DOHH2 (cell line): Measurements from ENCODE around the gene PDE2A.

Source experiments
- H3F3A ChIP-seq: fragments of 200-600 bp; sonication (generic), shearing (Covaris generic); 2 replicates; pipeline ENCODE4 v1.6.0; 2016; ENCODE audit warnings: antibody characterized with exemption, mild to moderate bottlenecking; ENCODE audit not compliant: control insufficient read depth, insufficient read depth
- H3K27ac ChIP-seq: fragments of 200-600 bp; sonication (generic); 2 replicates; pipeline ENCODE4 v1.5.1; 2014; ENCODE audit warnings: low read depth, mild to moderate bottlenecking, low read length, moderate library complexity
- H3K27me3 ChIP-seq: fragments of 200-600 bp; sonication (generic); 2 replicates; pipeline ENCODE4 v1.6.1; 2014; ENCODE audit warnings: mild to moderate bottlenecking, low read length, mixed read lengths; ENCODE audit not compliant: control insufficient read depth
- H3K36me3 ChIP-seq: fragments of 200-600 bp; sonication (generic); 2 replicates; pipeline ENCODE4 v1.6.1; 2014; ENCODE audit warnings: mild to moderate bottlenecking, low read length, moderate library complexity, mixed read lengths; ENCODE audit not compliant: control insufficient read depth
- H3K4me1 ChIP-seq: fragments of 200-600 bp; sonication (generic); 2 replicates; pipeline ENCODE4 v1.6.1; 2014; ENCODE audit warnings: mild to moderate bottlenecking, low read length, mixed read lengths; ENCODE audit not compliant: control insufficient read depth
- H3K4me2 ChIP-seq: fragments of 200-600 bp; sonication (generic); 2 replicates; pipeline ENCODE4 v1.6.0; 2014; ENCODE audit warnings: mild to moderate bottlenecking, low read length, moderate library complexity
- H3K4me3 ChIP-seq: fragments of 200-600 bp; sonication (generic); 2 replicates; pipeline ENCODE4 v1.5.1; 2014; ENCODE audit warnings: mild to moderate bottlenecking, low read length, mixed read lengths
- H3K79me2 ChIP-seq: fragments of 200-600 bp; sonication (generic); 2 replicates; pipeline ENCODE4 v1.6.1; 2014; ENCODE audit warnings: mild to moderate bottlenecking, low read length, mixed read lengths; ENCODE audit not compliant: control insufficient read depth
- H3K9me2 ChIP-seq: fragments of 200-600 bp; sonication (generic); replicated peaks from 2 replicates; pipeline ENCODE4 v1.6.1; 2014; ENCODE audit warnings: mild to moderate bottlenecking, low read length, mixed read lengths; ENCODE audit not compliant: control insufficient read depth
- H3K9me3 ChIP-seq: fragments of 200-600 bp; sonication (generic); 2 replicates; pipeline ENCODE4 v1.6.1; 2014; ENCODE audit warnings: antibody characterized with exemption, low read length, mixed read lengths; ENCODE audit not compliant: control insufficient read depth, insufficient read depth
- H4K20me1 ChIP-seq: fragments of 200-600 bp; sonication (generic); 2 replicates; pipeline ENCODE4 v1.6.0; 2014; ENCODE audit warnings: low read depth, mild to moderate bottlenecking, antibody characterized with exemption, low read length, moderate library complexity; ENCODE audit not compliant: control insufficient read depth, insufficient read depth
- EZH2phosphoT487 ChIP-seq: fragments of 200-600 bp; sonication (generic); IDR thresholded peaks from 2 replicates; pipeline ENCODE4 v1.6.1; 2017; ENCODE audit warnings: borderline replicate concordance, mild to moderate bottlenecking, antibody characterized with exemption, low read length, moderate library complexity, mixed read lengths
- TF ChIP-seq, protein P1 (sequence below): fragments of 200-600 bp; sonication (generic); IDR thresholded peaks from one replicate; pipeline ENCODE4 v1.5.1; 2014; ENCODE audit warnings: antibody characterized with exemption, mild to moderate bottlenecking, low read depth, low read length; ENCODE audit not compliant: poor library complexity, severe bottlenecking

Gene PDE2A

DNA sequence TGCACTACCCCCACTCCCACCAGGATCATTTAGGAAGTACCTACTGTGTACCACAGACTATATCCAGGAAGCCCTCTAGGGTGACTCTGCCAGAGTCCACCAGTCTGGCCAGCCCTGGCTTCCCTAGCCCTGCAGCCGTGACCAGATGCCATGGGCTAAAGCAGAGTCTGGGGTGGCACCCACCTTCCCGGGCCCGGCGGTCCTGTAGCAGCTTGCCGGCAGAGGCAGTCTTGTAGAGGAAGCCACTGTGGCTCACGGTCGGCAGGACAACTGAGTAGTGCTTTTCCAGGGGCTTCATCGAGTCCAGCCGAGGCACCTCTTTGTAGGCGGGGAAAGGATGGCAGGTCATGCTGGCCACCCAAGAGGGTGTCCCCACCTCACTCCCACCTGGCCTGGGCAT lies 27.2 kb upstream of the PDE2A start:
- H3K9me3 ChIP-seq = no peaks in the 10 kb centered on the region
- H3K36me3 ChIP-seq = peaks cover 39% of the 10 kb centered on the region
- no peaks in the 10 kb centered on the region for H3F3A ChIP-seq
- H3K79me2 ChIP-seq = no peaks in the 10 kb centered on the region
- H3K27ac ChIP-seq = no peak overlapping the region
- no peak overlapping the region for H3K4me3 ChIP-seq
- no peaks in the 10 kb centered on the region for H4K20me1 ChIP-seq
- H3K4me2 ChIP-seq = no peak overlapping the region
- no peaks in the 10 kb centered on the region for H3K4me1 ChIP-seq
- TF ChIP-seq, protein P1, sequence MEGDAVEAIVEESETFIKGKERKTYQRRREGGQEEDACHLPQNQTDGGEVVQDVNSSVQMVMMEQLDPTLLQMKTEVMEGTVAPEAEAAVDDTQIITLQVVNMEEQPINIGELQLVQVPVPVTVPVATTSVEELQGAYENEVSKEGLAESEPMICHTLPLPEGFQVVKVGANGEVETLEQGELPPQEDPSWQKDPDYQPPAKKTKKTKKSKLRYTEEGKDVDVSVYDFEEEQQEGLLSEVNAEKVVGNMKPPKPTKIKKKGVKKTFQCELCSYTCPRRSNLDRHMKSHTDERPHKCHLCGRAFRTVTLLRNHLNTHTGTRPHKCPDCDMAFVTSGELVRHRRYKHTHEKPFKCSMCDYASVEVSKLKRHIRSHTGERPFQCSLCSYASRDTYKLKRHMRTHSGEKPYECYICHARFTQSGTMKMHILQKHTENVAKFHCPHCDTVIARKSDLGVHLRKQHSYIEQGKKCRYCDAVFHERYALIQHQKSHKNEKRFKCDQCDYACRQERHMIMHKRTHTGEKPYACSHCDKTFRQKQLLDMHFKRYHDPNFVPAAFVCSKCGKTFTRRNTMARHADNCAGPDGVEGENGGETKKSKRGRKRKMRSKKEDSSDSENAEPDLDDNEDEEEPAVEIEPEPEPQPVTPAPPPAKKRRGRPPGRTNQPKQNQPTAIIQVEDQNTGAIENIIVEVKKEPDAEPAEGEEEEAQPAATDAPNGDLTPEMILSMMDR = no peak
- TF ChIP-seq EZH2phosphoT487 = no peak
- H3K27me3 ChIP-seq = no peaks in the 10 kb centered on the region
- no peaks in the 10 kb centered on the region for H3K9me2 ChIP-seq

DNA sequence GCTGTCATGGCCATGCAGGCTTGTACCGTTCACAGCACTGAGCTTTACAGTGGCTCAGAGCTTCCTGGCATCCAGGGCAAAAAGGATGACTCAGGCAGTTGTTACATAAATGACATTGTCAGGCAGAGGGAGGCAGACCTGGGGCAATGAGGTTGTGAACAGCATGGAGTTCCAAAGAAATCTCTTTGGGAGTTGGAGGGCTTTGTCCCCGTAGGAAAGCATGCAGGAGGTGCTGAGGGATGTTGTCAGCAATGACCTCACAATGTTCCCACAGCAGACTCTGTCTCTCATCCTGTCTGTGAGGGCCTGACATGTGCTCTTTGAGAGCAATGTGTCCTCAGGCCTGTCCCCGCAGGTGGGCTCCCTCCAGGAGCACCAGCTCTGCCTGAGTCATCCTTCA lies 25.9 kb upstream of the PDE2A start:
- Histone ChIP-seq H3K36me3 (peaks cover 40% of the 10 kb centered on the region), H3K79me2 (no peaks in the 10 kb centered on the region), H4K20me1 (no peaks in the 10 kb centered on the region), H3F3A (no peaks in the 10 kb centered on the region), H3K4me2 (no peak overlapping the region), H3K9me3 (no peaks in the 10 kb centered on the region), H3K4me3 (no peak overlapping the region), H3K4me1 (no peaks in the 10 kb centered on the region), H3K27me3 (no peaks in the 10 kb centered on the region), H3K27ac (no peak overlapping the region), H3K9me2 (no peaks in the 10 kb centered on the region)
- no peak for TF ChIP-seq EZH2phosphoT487
- TF ChIP-seq, protein P1 = no peak

DNA sequence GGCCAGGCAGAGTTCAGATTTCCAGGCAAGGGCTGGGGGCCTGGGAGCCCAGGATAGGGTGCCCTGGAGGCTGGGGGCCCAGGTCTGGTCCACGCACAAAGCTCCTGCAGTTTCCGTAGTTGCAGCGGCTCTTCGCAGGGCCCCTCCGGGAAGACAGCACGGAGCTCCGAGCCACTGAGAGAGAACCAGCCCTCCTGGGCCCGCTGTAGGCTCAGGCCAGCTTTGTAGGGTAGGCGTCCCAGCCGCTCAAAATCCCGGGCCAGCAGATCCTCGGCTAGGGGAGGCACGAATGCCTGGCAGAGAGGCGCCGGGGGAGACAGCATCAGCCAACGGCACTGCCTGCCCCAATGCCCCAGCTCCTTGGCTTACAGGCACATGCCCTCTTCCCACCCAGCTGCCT lies 23.6 kb upstream of the PDE2A start:
- Histone ChIP-seq H3K36me3 (peaks cover 50% of the 10 kb centered on the region), H3K4me1 (no peaks in the 10 kb centered on the region), H3K4me2 (no peak overlapping the region), H3K27me3 (no peaks in the 10 kb centered on the region), H4K20me1 (no peaks in the 10 kb centered on the region), H3K27ac (no peak overlapping the region), H3K9me2 (no peaks in the 10 kb centered on the region), H3K79me2 (no peaks in the 10 kb centered on the region), H3F3A (no peaks in the 10 kb centered on the region), H3K9me3 (no peaks in the 10 kb centered on the region), H3K4me3 (no peak overlapping the region)
- TF ChIP-seq, protein P1 = no peak
- no peak for TF ChIP-seq EZH2phosphoT487
